Measurements from ENCODE around the gene MGRN1.
"Not testable (repeated sequence)": the region's sequence is repeated elsewhere in the genome, so short reads cannot be mapped to it uniquely, and the experiment has no call there.

Gene MGRN1

GRCh38 chr16:4734063-4734729, 109.6 kb downstream of the MGRN1 start, which contains the start of the genes ANKS3 and DNAAF8:
TSS of gene ANKS3 (minus strand) at chr16:4734271. CDS start at chr16:4730149, 4,122 bp downstream.
TSS of gene DNAAF8 (plus strand) at chr16:4734537. CDS start at chr16:4736515, 1,978 bp downstream.
- peak; percentile 73 for DNase-seq (ENCODE audit: low spot score)

- DNase-seq (ENCODE audit: low spot score) = peak; percentile 94
Measured at GRCh38 chr16:4734730-4735535, 110.3 kb downstream of the MGRN1 start.

GRCh38 chr16:4736546-4736945, 111.9 kb downstream of the MGRN1 start:
- DNase-seq (ENCODE audit: low spot score) = no peak

- no peak for DNase-seq (ENCODE audit: low spot score)
Measured at GRCh38 chr16:4737545-4737944, 112.9 kb downstream of the MGRN1 start.

GRCh38 chr16:4738370-4738769, 113.7 kb downstream of the MGRN1 start:
- not testable (repeated sequence) for DNase-seq (ENCODE audit: low spot score)

Measured in CD4-positive, alpha-beta T cell treated with Interleukin-15 for 4 hours (primary cell).